ENCODE measurements around the gene BICRA. TPM values are rescaled to one million over a fixed set of nuclear protein-coding genes. Genes with fewer than 3 reads are reported as not detected.

The BICRA gene
- total and polyA plus RNA-seq, 9 of the 15 experiments (the other 6 are each of a cell fraction or from before 2014, with no cell fraction given) = 0.01 to 8.8 (median 1.2) TPM

GRCh38 chr19:47699360-47699917 is 90.5 kb downstream of the BICRA start:
- POLR2A ChIA-PET = interaction anchor here (1.8 kb wide), 1 partner anchor 252 kb away, joined by 5 read pairs; no protein-coding TSS in a partner anchor
- TF ChIP-seq NCOR1 (IDR thresholded peaks at IDR 0.05) (no peak), TFAP4 (CRISPR knock-in tag; IDR thresholded peaks at IDR 0.05; ENCODE audit: borderline replicate concordance) (peak; percentile 63; the same call in 1 of the 2 replicates), ZNF780A (CRISPR knock-in tag; IDR thresholded peaks at IDR 0.05) (no peak), STAG1 (CRISPR knock-in tag; IDR thresholded peaks at IDR 0.05; ENCODE audit: borderline replicate concordance) (peak; percentile 64; the same call in 1 of the 2 replicates), RCOR1 (IDR thresholded peaks at IDR 0.05; ENCODE audit: borderline replicate concordance in 1 of 2, low read depth in 2 of 2, low read length in 2 of 2) (0 out of 4 replicates have a peak, but pooled peaks of 1 of the 2 experiments have one; percentile 11), CGGBP1 (CRISPR knock-in tag; IDR thresholded peaks at IDR 0.05) (no peak), CTCF (IDR thresholded peaks at IDR 0.05 in 2 of 3, conservative IDR thresholded peaks at IDR 0.05 in 1 of 3; ENCODE audit: insufficient read depth in 2 of 3, low read depth in 1 of 3, low read length in 3 of 3) (peak; percentile 78 to 87 (median 86)), ZBTB7A (IDR thresholded peaks at IDR 0.05; ENCODE audit: borderline replicate concordance, control insufficient read depth, low read depth, low read length) (peak; percentile 68; the same call in 1 of the 2 replicates), XRCC5 (IDR thresholded peaks at IDR 0.05; ENCODE audit: low read depth, low read length) (0 out of 2 replicates have a peak, but pooled peaks have one; percentile 54), SMC3 (conservative IDR thresholded peaks at IDR 0.05; ENCODE audit: insufficient read depth, low read depth, low read length) (peak; percentile 70)

More at GRCh38 chr19:47699360-47699917, 90.5 kb downstream of the BICRA start:
- Histone ChIP-seq H4K20me1 (replicated peaks; ENCODE audit: control insufficient read depth, insufficient read depth, low read length) (no peaks in the 10 kb centered on the region), H3K9me1 (ENCODE audit: control insufficient read depth, insufficient read depth, low read length) (no peaks in the 10 kb centered on the region), H3K79me2 (ENCODE audit: control insufficient read depth, insufficient read depth, low read length) (no peaks in the 10 kb centered on the region), H3K27me3 (ENCODE audit: control insufficient read depth in 2 of 2, insufficient read depth in 2 of 2, low read length in 2 of 2) (no peaks in the 10 kb centered on the region), H3K4me1 (replicated peaks in 1 of 2; ENCODE audit: control insufficient read depth in 2 of 2, insufficient read depth in 2 of 2, low read length in 2 of 2) (peaks cover 0 to 24% of the 10 kb centered on the region in 2 experiments; a peak in 2 of 5 replicates), H3K9me3 (replicated peaks; ENCODE audit: control insufficient read depth, insufficient read depth, low read depth, low read length) (no peaks in the 10 kb centered on the region), H3K4me2 (ENCODE audit: insufficient read depth, low read length) (no peak overlapping the region), H3K4me3 (no peak overlapping the region), H3K36me3 (ENCODE audit: control insufficient read depth, insufficient read depth, low read length) (peaks cover 27% of the 10 kb centered on the region; the same call in 2 of the 3 replicates), H3K27ac (ENCODE audit: extremely low read depth, low read depth, low read length) (no peak overlapping the region), H2AFZ (ENCODE audit: low read depth, low read length) (no peak overlapping the region), H3K9ac (ENCODE audit: insufficient read depth in 1 of 2, low read depth in 2 of 2, low read length in 2 of 2) (no peak overlapping the region)
- no TSS peak for BruUV-seq (replicated peaks)
- DNase-seq (ENCODE audit: extremely low read depth in 1 of 4, low spot score in 3 of 4) (peak; percentile 68 to 86 (median 82)), FAIRE-seq (peak; percentile 75), ATAC-seq (peak; percentile 90)
- intact Hi-C loops (cut with micrococcal nuclease) (loop anchor here (5.0 to 10.0 kb wide), 3 partner anchors 97 to 405 kb away; partner anchors contain the start of gene NAPA), in situ Hi-C loops (cut with MboI) (loop anchor here (5.0 kb wide), 1 partner anchor 262 kb away; no protein-coding TSS in a partner anchor)
- CTCF ChIA-PET (ENCODE audit: low intra/inter-chr PET ratio) = interaction anchor here (0.5 to 5.6 kb wide), 5 partner anchors 44 to 262 kb away, joined by 3 to 79 read pairs (median 6); no protein-coding TSS in a partner anchor
- 51% methylated on average over 7 of the region's 9 CpGs for WGBS (ENCODE audit: insufficient coverage, low coverage, missing lambda C conversion rate)

Measured in K562 (cell line).